ENCODE results near the gene PPT2. TPM values are rescaled to one million over a fixed set of nuclear protein-coding genes. Genes with fewer than 3 reads are reported as not detected.
A peak's percentile ranks its signal among the peaks of the same experiment; 100 is the strongest.

The PPT2 gene
- total and polyA plus RNA-seq, 2 of the 13 experiments (the other 11 are each of a cell fraction or from before 2014, with no cell fraction given): 39.2 to 61.8 TPM

GRCh38 chr6:32154514-32155161, 697 bp downstream of the PPT2 start (continued):
- TF ChIP-seq ZNF292 (CRISPR knock-in tag; IDR thresholded peaks at IDR 0.05; ENCODE audit: borderline replicate concordance, low read depth) (peak; percentile 83; the same call in 1 of the 2 replicates), ZNF274 (CRISPR knock-in tag; IDR thresholded peaks at IDR 0.05) (peak; percentile 61; the same call in 1 of the 2 replicates), YEATS2 (CRISPR knock-in tag; IDR thresholded peaks at IDR 0.05; ENCODE audit: borderline replicate concordance) (peak; percentile 10; the same call in 1 of the 2 replicates), MLX (CRISPR knock-in tag; IDR thresholded peaks at IDR 0.05) (peak; percentile 30; the same call in 1 of the 2 replicates), FOXJ3 (CRISPR knock-in tag; IDR thresholded peaks at IDR 0.05; ENCODE audit: borderline replicate concordance) (no peak), SALL1 (CRISPR knock-in tag; IDR thresholded peaks at IDR 0.05) (peak; percentile 66), NAIF1 (CRISPR knock-in tag; IDR thresholded peaks at IDR 0.05; ENCODE audit: borderline replicate concordance) (peak; percentile 2; the same call in 1 of the 2 replicates), HOMEZ (CRISPR knock-in tag; IDR thresholded peaks at IDR 0.05; ENCODE audit: low read depth) (no peak), ZFP41 (CRISPR knock-in tag; IDR thresholded peaks at IDR 0.05; ENCODE audit: borderline replicate concordance) (peak; percentile 86; the same call in 1 of the 2 replicates), ZNF180 (CRISPR knock-in tag; IDR thresholded peaks at IDR 0.05; ENCODE audit: borderline replicate concordance, low read depth) (no peak), ARNT2 (CRISPR knock-in tag; IDR thresholded peaks at IDR 0.05; ENCODE audit: low read depth) (peak; percentile 56; the same call in 1 of the 2 replicates), MAZ (IDR thresholded peaks at IDR 0.05; ENCODE audit: borderline replicate concordance, low read depth, low read length) (0 out of 2 replicates have a peak, but pooled peaks have one; percentile 10), MAZ (CRISPR knock-in tag; IDR thresholded peaks at IDR 0.05; ENCODE audit: low read depth) (no peak), ZNF562 (CRISPR knock-in tag; IDR thresholded peaks at IDR 0.05; ENCODE audit: borderline replicate concordance) (no peak), ZNF276 (CRISPR knock-in tag; IDR thresholded peaks at IDR 0.05; ENCODE audit: low read depth) (no peak), TCF12 (IDR thresholded peaks at IDR 0.05) (no peak), TCF12 (CRISPR knock-in tag; IDR thresholded peaks at IDR 0.05) (peak; percentile 25; the same call in 1 of the 2 replicates), KDM2A (CRISPR knock-in tag; IDR thresholded peaks at IDR 0.05; ENCODE audit: borderline replicate concordance, low read depth) (peak; percentile 88; the same call in 1 of the 2 replicates), SOX13 (IDR thresholded peaks at IDR 0.05) (0 out of 2 replicates have a peak, but pooled peaks have one; percentile 14), SOX13 (CRISPR knock-in tag; conservative IDR thresholded peaks at IDR 0.05 in 1 of 2, IDR thresholded peaks at IDR 0.05 in 1 of 2) (no peak; a peak in 1 of 4 replicates), MTF2 (CRISPR knock-in tag; IDR thresholded peaks at IDR 0.05; ENCODE audit: borderline replicate concordance) (0 out of 2 replicates have a peak, but pooled peaks have one; percentile 65)
- TF ChIP-seq, protein P1, sequence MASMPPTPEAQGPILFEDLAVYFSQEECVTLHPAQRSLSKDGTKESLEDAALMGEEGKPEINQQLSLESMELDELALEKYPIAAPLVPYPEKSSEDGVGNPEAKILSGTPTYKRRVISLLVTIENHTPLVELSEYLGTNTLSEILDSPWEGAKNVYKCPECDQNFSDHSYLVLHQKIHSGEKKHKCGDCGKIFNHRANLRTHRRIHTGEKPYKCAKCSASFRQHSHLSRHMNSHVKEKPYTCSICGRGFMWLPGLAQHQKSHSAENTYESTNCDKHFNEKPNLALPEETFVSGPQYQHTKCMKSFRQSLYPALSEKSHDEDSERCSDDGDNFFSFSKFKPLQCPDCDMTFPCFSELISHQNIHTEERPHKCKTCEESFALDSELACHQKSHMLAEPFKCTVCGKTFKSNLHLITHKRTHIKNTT (CRISPR knock-in tag; IDR thresholded peaks at IDR 0.05): no peak
- TF ChIP-seq, protein P2, sequence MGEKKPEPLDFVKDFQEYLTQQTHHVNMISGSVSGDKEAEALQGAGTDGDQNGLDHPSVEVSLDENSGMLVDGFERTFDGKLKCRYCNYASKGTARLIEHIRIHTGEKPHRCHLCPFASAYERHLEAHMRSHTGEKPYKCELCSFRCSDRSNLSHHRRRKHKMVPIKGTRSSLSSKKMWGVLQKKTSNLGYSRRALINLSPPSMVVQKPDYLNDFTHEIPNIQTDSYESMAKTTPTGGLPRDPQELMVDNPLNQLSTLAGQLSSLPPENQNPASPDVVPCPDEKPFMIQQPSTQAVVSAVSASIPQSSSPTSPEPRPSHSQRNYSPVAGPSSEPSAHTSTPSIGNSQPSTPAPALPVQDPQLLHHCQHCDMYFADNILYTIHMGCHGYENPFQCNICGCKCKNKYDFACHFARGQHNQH (CRISPR knock-in tag; IDR thresholded peaks at IDR 0.05): peak; percentile 29; the same call in 1 of the 2 replicates
